Measurements from ENCODE around the gene LRRC74A.

DNA sequence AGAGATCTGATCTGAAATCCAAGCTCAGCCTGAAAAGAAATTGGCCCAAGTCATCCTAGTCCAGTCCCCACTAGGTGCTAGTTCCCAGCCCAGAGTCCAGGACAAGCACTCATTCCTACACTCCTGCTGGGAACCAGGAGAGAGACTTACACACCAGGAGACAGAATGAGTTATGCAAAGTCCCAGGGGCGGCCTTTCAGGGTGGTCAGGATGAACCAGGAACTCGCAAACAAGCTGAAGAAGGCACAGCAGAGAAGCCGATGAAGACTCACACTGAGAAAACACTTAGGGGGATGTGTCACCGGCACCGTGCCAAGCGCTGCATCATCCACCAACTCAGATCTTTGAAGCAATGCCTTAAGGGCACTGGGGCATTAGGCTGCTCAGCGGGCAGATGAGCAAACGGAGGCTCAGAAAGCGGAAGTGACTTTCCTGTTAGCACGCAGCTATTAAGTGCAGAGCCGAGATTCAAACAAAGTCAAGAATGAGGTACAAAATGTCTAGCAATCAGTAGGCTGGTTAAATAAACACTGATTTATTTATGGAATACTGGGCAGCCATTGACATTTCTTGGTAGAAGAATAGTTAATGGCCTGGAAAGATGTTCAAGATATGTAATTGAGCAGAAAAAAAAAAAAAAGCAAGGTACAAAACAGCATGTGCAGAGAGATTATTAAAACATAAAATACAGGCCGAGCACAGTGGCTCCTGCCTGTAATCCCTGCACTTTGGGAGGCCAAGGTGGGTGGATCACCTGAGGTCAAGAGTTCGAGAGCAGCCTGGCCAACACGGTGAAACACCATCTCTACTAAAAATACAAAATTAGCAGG, 78.7 kb downstream of the LRRC74A start:
- TF ChIP-seq, protein P1, sequence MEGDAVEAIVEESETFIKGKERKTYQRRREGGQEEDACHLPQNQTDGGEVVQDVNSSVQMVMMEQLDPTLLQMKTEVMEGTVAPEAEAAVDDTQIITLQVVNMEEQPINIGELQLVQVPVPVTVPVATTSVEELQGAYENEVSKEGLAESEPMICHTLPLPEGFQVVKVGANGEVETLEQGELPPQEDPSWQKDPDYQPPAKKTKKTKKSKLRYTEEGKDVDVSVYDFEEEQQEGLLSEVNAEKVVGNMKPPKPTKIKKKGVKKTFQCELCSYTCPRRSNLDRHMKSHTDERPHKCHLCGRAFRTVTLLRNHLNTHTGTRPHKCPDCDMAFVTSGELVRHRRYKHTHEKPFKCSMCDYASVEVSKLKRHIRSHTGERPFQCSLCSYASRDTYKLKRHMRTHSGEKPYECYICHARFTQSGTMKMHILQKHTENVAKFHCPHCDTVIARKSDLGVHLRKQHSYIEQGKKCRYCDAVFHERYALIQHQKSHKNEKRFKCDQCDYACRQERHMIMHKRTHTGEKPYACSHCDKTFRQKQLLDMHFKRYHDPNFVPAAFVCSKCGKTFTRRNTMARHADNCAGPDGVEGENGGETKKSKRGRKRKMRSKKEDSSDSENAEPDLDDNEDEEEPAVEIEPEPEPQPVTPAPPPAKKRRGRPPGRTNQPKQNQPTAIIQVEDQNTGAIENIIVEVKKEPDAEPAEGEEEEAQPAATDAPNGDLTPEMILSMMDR (IDR thresholded peaks at IDR 0.05): no peak
- TF ChIP-seq POLR2A (IDR thresholded peaks at IDR 0.05): no peak

Data from thyroid gland (tissue), 4 donors.